ENCODE results near the gene DAPK1.

Gene DAPK1

GRCh38 chr9:87618931-87619330 lies 121.3 kb downstream of the DAPK1 start:
- DNase-seq: no peak

- no peak for DNase-seq
Observed at GRCh38 chr9:87619346-87619745, 121.7 kb downstream of the DAPK1 start.

- DNase-seq: peak in 2 of 3 experiments; percentile 61 to 90
Observed at GRCh38 chr9:87620731-87621322, 123.2 kb downstream of the DAPK1 start.

- DNase-seq: no peak
Observed at GRCh38 chr9:87622098-87622497, 124.4 kb downstream of the DAPK1 start.

GRCh38 chr9:87622923-87623322 lies 125.3 kb downstream of the DAPK1 start:
- peak in 2 of 3 experiments; percentile 4 to 31 for DNase-seq

- DNase-seq: no peak
Observed at GRCh38 chr9:87628346-87628745, 130.7 kb downstream of the DAPK1 start.

GRCh38 chr9:87629104-87629503 lies 131.4 kb downstream of the DAPK1 start:
- no peak for DNase-seq

GRCh38 chr9:87630266-87630665 lies 132.6 kb downstream of the DAPK1 start:
- DNase-seq: no peak

- DNase-seq: no peak
Observed at GRCh38 chr9:87630846-87631245, 133.2 kb downstream of the DAPK1 start.

GRCh38 chr9:87635656-87636501 lies 138.2 kb downstream of the DAPK1 start:
- DNase-seq: no peak

GRCh38 chr9:87638292-87638691 lies 140.6 kb downstream of the DAPK1 start:
- DNase-seq: no peak

GRCh38 chr9:87639949-87640348 lies 142.3 kb downstream of the DAPK1 start:
- DNase-seq: no peak

- no peak for DNase-seq
Observed at GRCh38 chr9:87640385-87640795, 142.7 kb downstream of the DAPK1 start.

- DNase-seq: no peak
Observed at GRCh38 chr9:87641067-87641466, 143.4 kb downstream of the DAPK1 start.

- DNase-seq: no peak
Observed at GRCh38 chr9:87642330-87643106, 144.9 kb downstream of the DAPK1 start.

GRCh38 chr9:87643107-87643650 lies 145.5 kb downstream of the DAPK1 start:
- DNase-seq: no peak

- DNase-seq: no peak
Observed at GRCh38 chr9:87643778-87644570, 146.3 kb downstream of the DAPK1 start.

- DNase-seq: no peak
Observed at GRCh38 chr9:87644659-87645058, 147.0 kb downstream of the DAPK1 start.

GRCh38 chr9:87646546-87646945 lies 148.9 kb downstream of the DAPK1 start:
- DNase-seq: no peak

- no peak for DNase-seq
Observed at GRCh38 chr9:87647114-87647513, 149.4 kb downstream of the DAPK1 start.

- no peak for DNase-seq
Observed at GRCh38 chr9:87648606-87649005, 150.9 kb downstream of the DAPK1 start.

GRCh38 chr9:87650611-87651295 lies 153.1 kb downstream of the DAPK1 start:
- no peak for DNase-seq

All from NCI-H1417 (cell line).